K562 (cell line): ENCODE results near the gene PSEN1. TPM values are rescaled to one million over a fixed set of nuclear protein-coding genes. Genes with fewer than 3 reads are reported as not detected.

Experiments used
- AFF4 ChIP-seq: sonication (generic); formaldehyde crosslinking; IDR thresholded peaks from 2 replicates; pipeline ENCODE4 v1.8.0; 2023; ENCODE audit warnings: mild to moderate bottlenecking, missing genetic modification reagents
- CHD2 ChIP-seq: IDR thresholded peaks from 2 replicates; pipeline ENCODE4 v1.6.1; 2011; ENCODE audit warnings: low read depth, low read length
- EGR1 ChIP-seq: fragments of 450-650 bp; conservative IDR thresholded peaks from 2 replicates; pipeline ENCODE4 v1.6.1; 2017; ENCODE audit warnings: mild to moderate bottlenecking
- ETV1 ChIP-seq: fragments of 450-650 bp; conservative IDR thresholded peaks from 2 replicates; pipeline ENCODE4 v1.6.1; 2016; ENCODE audit warnings: missing genetic modification characterization, control low read depth, low read depth, missing compliant biosample characterization
- HIVEP1 ChIP-seq: fragments of 250-450 bp; sonication (Bioruptor Pico); IDR thresholded peaks from 2 replicates; pipeline ENCODE4 v1.4.0; 2020; ENCODE audit warnings: mild to moderate bottlenecking
- TOE1 ChIP-seq, 2 experiments: fragments of 450-650 bp in 1 of 2; sonication (generic) in 1 of 2; formaldehyde crosslinking in 1 of 2; IDR thresholded peaks; 2 replicates each; pipeline versions ENCODE4 v1.7.1 to v1.8.0; 2016 to 2022; ENCODE audit warnings: borderline replicate concordance in 2 of 2, mild to moderate bottlenecking in 2 of 2, antibody characterized with exemption in 1 of 2, inconsistent platforms in 1 of 2, low read depth in 1 of 2, missing genetic modification reagents in 1 of 2, moderate library complexity in 1 of 2
- USF2 ChIP-seq: sonication (generic); formaldehyde crosslinking; IDR thresholded peaks from 2 replicates; pipeline ENCODE4 v1.5.0; 2020; ENCODE audit warnings: missing genetic modification reagents
- ZNF717 ChIP-seq: fragments of 250-450 bp; sonication (Bioruptor Pico); IDR thresholded peaks from 2 replicates; pipeline ENCODE4 v1.5.0; 2021
- ZNF75A ChIP-seq: fragments of 450-650 bp; formaldehyde crosslinking; IDR thresholded peaks from 2 replicates; pipeline ENCODE4 v1.4.0; 2020; ENCODE audit warnings: mild to moderate bottlenecking
- polyA plus RNA-seq, 8 experiments: library from polyadenylated mRNA; depleted of rRNA in 4 of 8; stranded (reverse) in 5 of 8; unstranded in 3 of 8; fragments of >200 nt; fragmentation: Nextera tagmentation in 2 of 8; fragmentation: Illumina TruSeq in 1 of 8; extraction: Ambion mirVana in 2 of 8; extraction: Trizol in 1 of 8; gene quantifications; 2 replicates each; pipeline versions ENCODE4 v1.2.1 to v1.2.3, GENCODE V29; 2011 to 2014; ENCODE audit warnings: inconsistent platforms in 1 of 8, missing spikeins in 1 of 8
- total RNA-seq, 7 experiments: library from RNA; depleted of rRNA in 6 of 7; stranded (reverse); fragments of >200 nt in 6 of 7; fragmentation: Illumina TruSeq in 2 of 7; extraction: Trizol in 2 of 7; gene quantifications; 2 replicates each; pipeline versions ENCODE4 v1.2.1 to v1.2.3, GENCODE V29; 2011 to 2021; ENCODE audit warnings: low replicate concordance in 1 of 7

PSEN1 gene
- total and polyA plus RNA-seq, 9 of the 15 experiments (the other 6 are each of a cell fraction or from before 2014, with no cell fraction given) = 6.5 to 25.2 (median 14.3) TPM

GRCh38 chr14:73133795-73134194, 2.5 kb upstream of the PSEN1 start (continued):
- no peak for TF ChIP-seq USF2 (CRISPR knock-in tag)
- no peak for TF ChIP-seq CHD2
- TF ChIP-seq ZNF717 (CRISPR knock-in tag) = no peak
- TF ChIP-seq AFF4 = no peak
- no peak for TF ChIP-seq HIVEP1 (CRISPR knock-in tag)
- peak; percentile 64 for TF ChIP-seq ETV1 (tag)
- no peak for TF ChIP-seq TOE1 (IDR thresholded peaks at IDR 0.05; ENCODE audit: borderline replicate concordance)
- no peak for TF ChIP-seq TOE1 (CRISPR knock-in tag; IDR thresholded peaks at IDR 0.05; ENCODE audit: borderline replicate concordance, low read depth)
- TF ChIP-seq EGR1 = no peak
- no peak for TF ChIP-seq ZNF75A (CRISPR knock-in tag)
